Measurements from ENCODE around the gene SNAPC2. TPM values are rescaled to one million over a fixed set of nuclear protein-coding genes. Genes with fewer than 3 reads are reported as not detected.
"Not testable (repeated sequence)": the region's sequence is repeated elsewhere in the genome, so short reads cannot be mapped to it uniquely, and the experiment has no call there.

The SNAPC2 gene
- total RNA-seq, 1 donor from 2014 or later = 16.8 TPM

DNA sequence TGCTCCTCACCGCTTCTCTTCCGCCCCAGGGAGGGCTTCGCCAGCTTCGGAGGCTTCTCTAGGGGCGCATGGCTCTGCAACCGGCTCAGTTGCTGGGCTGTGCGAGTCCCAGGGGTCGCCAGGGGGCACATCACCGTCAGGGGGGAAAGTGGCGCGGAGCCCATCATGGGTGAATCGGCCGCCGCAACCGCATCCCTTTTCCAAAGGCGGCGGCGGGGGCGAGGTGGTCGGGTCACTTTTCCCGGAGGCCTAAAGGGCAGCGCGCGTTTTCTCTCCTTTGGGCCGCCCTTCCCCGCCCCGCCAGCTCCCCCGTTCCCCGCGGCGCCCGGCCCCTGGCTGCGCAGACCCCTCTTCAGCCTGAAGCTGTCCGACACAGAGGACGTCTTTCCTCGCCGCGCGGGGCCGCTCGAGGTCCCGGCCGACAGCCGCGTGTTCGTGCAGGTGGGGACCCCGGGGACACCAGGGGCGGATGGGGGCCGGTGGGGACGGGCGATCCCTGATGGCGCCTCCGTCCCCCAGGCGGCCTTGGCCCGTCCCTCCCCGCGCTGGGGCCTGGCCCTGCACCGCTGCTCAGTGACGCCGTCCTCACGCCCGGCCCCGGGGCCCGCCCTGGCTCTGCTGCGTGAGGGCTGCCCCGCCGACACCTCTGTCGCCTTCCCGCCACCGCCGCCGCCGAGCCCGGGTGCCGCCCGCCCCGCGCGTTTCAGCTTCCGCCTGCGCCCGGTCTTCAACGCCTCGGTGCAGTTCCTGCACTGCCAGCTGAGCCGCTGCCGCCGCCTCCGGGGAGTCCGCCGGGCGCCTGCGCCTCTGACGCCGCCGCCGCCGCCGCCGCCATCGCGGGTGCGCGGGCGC, 3.8 kb upstream of the SNAPC2 start:
- DNase-seq (ENCODE audit: low spot score in 2 of 2, unreplicated experiment in 2 of 2) = peak; percentile 26 to 51
- peaks cover 20% of the 10 kb centered on the region for H3K4me1 Mint-ChIP-seq

DNA sequence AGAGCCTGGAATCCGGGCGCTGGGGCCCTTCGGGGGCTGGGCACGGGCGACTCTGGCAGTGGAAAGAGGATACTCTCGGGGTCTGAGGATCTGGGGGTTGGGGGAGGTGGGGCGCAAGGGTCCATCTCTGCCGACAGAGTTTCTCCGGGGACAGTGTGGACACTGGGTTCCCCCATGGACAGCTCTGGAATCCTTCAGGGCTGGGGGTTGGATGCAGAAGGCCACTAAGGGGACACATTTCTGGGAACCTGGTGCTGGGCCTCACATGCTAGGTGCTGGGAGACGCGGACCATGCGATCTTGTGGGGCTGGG, 3.2 kb upstream of the SNAPC2 start:
- no peak for DNase-seq (ENCODE audit: low spot score in 2 of 2, unreplicated experiment in 2 of 2)
- peaks cover 22% of the 10 kb centered on the region for H3K4me1 Mint-ChIP-seq
- H3K36me3 Mint-ChIP-seq = peaks cover 7% of the 10 kb centered on the region
- H3K9me3 Mint-ChIP-seq = no peaks in the 10 kb centered on the region
- TF ChIP-seq, protein P1, sequence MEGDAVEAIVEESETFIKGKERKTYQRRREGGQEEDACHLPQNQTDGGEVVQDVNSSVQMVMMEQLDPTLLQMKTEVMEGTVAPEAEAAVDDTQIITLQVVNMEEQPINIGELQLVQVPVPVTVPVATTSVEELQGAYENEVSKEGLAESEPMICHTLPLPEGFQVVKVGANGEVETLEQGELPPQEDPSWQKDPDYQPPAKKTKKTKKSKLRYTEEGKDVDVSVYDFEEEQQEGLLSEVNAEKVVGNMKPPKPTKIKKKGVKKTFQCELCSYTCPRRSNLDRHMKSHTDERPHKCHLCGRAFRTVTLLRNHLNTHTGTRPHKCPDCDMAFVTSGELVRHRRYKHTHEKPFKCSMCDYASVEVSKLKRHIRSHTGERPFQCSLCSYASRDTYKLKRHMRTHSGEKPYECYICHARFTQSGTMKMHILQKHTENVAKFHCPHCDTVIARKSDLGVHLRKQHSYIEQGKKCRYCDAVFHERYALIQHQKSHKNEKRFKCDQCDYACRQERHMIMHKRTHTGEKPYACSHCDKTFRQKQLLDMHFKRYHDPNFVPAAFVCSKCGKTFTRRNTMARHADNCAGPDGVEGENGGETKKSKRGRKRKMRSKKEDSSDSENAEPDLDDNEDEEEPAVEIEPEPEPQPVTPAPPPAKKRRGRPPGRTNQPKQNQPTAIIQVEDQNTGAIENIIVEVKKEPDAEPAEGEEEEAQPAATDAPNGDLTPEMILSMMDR (IDR thresholded peaks at IDR 0.05; ENCODE audit: unreplicated experiment) = no peak
- peaks cover 52% of the 10 kb centered on the region for H3K27me3 Mint-ChIP-seq (ENCODE audit: low read depth)
- H3K4me3 Mint-ChIP-seq = peak overlapping the region; percentile 61
- no peak overlapping the region for H3K27ac Mint-ChIP-seq

More for the DNA sequence above, 3.8 kb upstream of the SNAPC2 start:
- H3K36me3 Mint-ChIP-seq = peaks cover 9% of the 10 kb centered on the region
- TF ChIP-seq, protein P1 (IDR thresholded peaks at IDR 0.05; ENCODE audit: unreplicated experiment) = no peak
- no peak overlapping the region for H3K27ac Mint-ChIP-seq
- H3K9me3 Mint-ChIP-seq = no peaks in the 10 kb centered on the region
- H3K4me3 Mint-ChIP-seq = peak overlapping the region; percentile 34
- H3K27me3 Mint-ChIP-seq (ENCODE audit: low read depth) = peaks cover 52% of the 10 kb centered on the region

DNA sequence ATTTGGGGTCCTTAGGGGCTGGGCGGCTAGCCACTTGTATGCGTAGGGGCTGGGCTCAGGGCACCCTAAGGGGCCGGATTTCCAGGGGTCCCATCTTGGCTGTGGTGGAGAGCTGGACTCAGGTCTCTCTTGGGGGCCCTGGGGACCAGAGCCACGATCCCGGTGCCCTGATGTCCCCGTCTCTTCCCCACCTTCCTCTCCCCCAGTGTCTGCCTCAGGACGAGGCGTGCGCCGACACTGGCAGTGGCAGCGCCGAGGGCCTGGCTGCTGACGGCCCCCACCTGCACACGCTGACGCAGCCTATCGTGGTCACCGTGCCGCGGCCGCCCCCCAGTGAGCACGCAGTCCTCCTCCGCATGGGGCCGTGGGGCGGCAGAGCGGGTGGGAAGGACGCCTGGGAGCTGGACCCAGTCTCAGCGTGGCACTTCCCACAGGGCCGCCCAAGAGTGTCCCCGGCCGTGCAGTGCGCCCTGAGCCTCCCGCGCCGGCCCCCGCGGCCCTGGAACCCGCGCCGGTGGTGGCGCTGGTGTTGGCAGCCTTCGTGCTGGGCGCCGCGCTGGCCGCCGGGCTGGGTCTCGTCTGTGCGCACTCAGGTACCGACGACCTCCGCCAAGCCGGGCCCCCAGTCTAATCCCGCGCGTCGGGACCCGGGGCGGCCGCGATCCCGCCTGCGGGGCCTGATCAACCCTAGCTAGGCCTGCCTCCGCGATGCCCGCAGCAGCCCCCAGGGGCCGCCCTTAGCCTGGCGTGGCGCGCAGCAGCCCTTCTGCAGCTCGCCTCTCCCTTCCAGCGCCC, 2.7 kb upstream of the SNAPC2 start:
- H3K4me3 Mint-ChIP-seq = peak overlapping the region; percentile 61
- H3K9me3 Mint-ChIP-seq = no peaks in the 10 kb centered on the region
- DNase-seq (ENCODE audit: low spot score in 2 of 2, unreplicated experiment in 2 of 2) = peak; percentile 38 to 70
- H3K27me3 Mint-ChIP-seq (ENCODE audit: low read depth) = peaks cover 52% of the 10 kb centered on the region
- H3K27ac Mint-ChIP-seq = no peak overlapping the region
- peaks cover 22% of the 10 kb centered on the region for H3K4me1 Mint-ChIP-seq
- TF ChIP-seq, protein P1 (IDR thresholded peaks at IDR 0.05; ENCODE audit: unreplicated experiment) = no peak
- peaks cover 5% of the 10 kb centered on the region for H3K36me3 Mint-ChIP-seq

DNA sequence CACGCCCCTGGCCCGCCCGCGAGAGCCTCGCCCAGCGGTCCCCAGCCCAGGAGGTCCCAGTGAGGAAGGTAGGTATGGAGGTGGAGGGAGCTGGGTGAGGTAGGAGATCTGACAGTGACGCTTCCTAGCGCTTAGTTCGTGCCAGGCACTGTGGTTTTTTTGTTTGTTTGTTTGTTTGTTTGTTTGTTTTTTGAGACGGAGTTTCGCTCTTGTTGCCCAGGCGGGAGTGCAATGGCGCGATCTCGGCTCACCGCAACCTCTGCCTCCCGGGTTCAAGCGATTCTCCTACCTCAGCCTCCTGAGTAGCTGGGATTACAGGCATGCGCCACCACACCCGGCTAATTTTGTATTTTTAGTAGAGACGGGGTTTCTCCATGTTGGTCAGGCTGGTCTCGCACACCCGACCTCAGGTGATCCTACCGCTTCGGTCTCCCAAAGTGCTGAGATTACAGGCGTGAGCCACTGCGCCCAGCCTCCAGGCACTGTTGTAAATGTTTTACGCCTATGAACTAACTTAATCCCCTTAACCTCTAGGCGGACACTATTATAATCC, 2.0 kb upstream of the SNAPC2 start:
- peaks cover 23% of the 10 kb centered on the region for H3K4me1 Mint-ChIP-seq
- DNase-seq (ENCODE audit: low spot score in 2 of 2, unreplicated experiment in 2 of 2); H3K27ac Mint-ChIP-seq; H3K36me3 Mint-ChIP-seq; H3K9me3 Mint-ChIP-seq: not testable (repeated sequence)
- peaks cover 50% of the 10 kb centered on the region for H3K27me3 Mint-ChIP-seq (ENCODE audit: low read depth)
- peak overlapping the region; percentile 43 for H3K4me3 Mint-ChIP-seq

DNA sequence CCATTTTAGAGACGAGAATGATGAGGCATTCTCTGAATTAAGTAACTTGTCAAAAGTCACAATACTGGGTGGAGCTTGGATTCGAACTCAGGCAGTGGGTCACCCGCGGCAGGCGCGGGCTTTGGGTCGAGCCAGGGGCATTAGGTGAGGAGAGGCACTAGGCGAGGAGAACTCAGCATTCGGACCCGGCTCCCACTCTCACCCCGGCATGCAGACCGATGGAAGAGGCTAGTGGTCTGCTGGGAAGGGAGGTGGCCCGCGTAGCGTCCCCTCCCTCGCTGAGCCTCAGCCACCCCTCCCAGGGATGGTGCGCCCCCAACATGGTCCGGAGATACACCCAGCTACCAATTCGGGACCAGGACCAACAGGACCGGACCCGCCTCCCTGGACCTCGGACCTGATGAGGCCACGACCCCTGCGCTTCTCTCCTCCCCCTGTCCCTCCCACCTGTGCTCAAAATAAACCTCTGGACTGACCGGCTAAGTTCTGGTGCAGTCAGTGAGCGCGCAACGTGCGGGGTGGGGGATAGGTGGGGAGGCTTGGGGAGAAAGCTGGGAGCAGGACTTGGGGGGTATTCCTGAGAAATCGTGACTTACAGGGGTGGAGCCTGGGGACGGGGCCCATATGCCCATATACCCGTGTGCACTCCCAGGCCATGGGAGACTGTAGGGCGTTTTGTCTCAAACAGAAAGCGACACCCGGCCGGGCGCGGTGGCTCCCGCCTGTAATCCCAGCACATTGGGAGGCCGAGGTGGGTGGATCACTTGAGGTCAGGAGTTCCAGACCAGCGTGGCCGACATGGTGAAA, 1.3 kb upstream of the SNAPC2 start:
- H3K4me3 Mint-ChIP-seq = peak overlapping the region; percentile 70
- H3K27me3 Mint-ChIP-seq (ENCODE audit: low read depth) = peaks cover 46% of the 10 kb centered on the region
- H3K27ac Mint-ChIP-seq = no peak overlapping the region
- H3K4me1 Mint-ChIP-seq = peaks cover 25% of the 10 kb centered on the region
- peak in 1 of 2 experiments; percentile 16 for DNase-seq (ENCODE audit: low spot score in 2 of 2, unreplicated experiment in 2 of 2)
- H3K36me3 Mint-ChIP-seq = no peaks in the 10 kb centered on the region
- TF ChIP-seq, protein P1 (IDR thresholded peaks at IDR 0.05; ENCODE audit: unreplicated experiment) = no peak
- no peaks in the 10 kb centered on the region for H3K9me3 Mint-ChIP-seq
